ENCODE data around the gene FIBCD1.

- TF ChIP-seq CTCF (conservative IDR thresholded peaks at IDR 0.05) (no peak), ZFX (IDR thresholded peaks at IDR 0.05) (no peak)
These were observed 3.3 kb downstream of the FIBCD1 start for GRCh38 chr9:130935648-130936271.

Data from C4-2B (cell line).